Activated CD8-positive, alpha-beta T cell treated with anti-CD3 and anti-CD28 coated beads for 36 hours (primary cell): ENCODE results near the gene MGLL. TPM values are rescaled to one million over a fixed set of nuclear protein-coding genes. Genes with fewer than 3 reads are reported as not detected.

ENCODE experiments used
- ATAC-seq: fragments of 200-7000 bp; cut with Tn5 transposase; one replicate; pipeline ENCODE4 v1.10.0; 2021; ENCODE audit warnings: mild to moderate bottlenecking, moderate library complexity
- CTCF ChIA-PET: fragments of 350-600 bp; sonication (Branson Sonifier 250); formaldehyde crosslinking; loops from one replicate; lab custom pipeline; 2021; ENCODE audit warnings: antibody characterized with exemption; lab: Charles Lee
- POLR2A ChIA-PET: fragments of 350-600 bp; sonication (Branson Sonifier 250); formaldehyde crosslinking; loops from one replicate; lab custom pipeline; 2021; ENCODE audit warnings: antibody characterized with exemption; lab: Charles Lee
- DNase-seq: peaks from one replicate; pipeline ENCODE4 v3.0.0-alpha.2; 2020
- H3K27ac Mint-ChIP-seq: one replicate; pipeline ENCODE4 v1.8.0; 2021; ENCODE audit warnings: mild to moderate bottlenecking, mixed read lengths
- H3K27me3 Mint-ChIP-seq: one replicate; pipeline ENCODE4 v1.8.0; 2021; ENCODE audit warnings: mixed read lengths
- H3K36me3 Mint-ChIP-seq: one replicate; pipeline ENCODE4 v1.8.0; 2021; ENCODE audit warnings: low read depth, mixed read lengths
- H3K4me1 Mint-ChIP-seq: one replicate; pipeline ENCODE4 v1.8.0; 2021; ENCODE audit warnings: low read depth, mixed read lengths
- H3K4me3 Mint-ChIP-seq: one replicate; pipeline ENCODE4 v1.8.0; 2021; ENCODE audit warnings: mild to moderate bottlenecking, moderate library complexity, mixed read lengths
- H3K9me3 Mint-ChIP-seq: one replicate; pipeline ENCODE4 v1.8.0; 2021; ENCODE audit warnings: mixed read lengths
- CTCF ChIP-seq: fragments of 200-600 bp; IDR thresholded peaks from one replicate; pipeline ENCODE4 v1.8.0; 2022; ENCODE audit warnings: antibody characterized with exemption, mild to moderate bottlenecking
- intact Hi-C: fragments of 100-400 bp; cut with micrococcal nuclease; formaldehyde crosslinking; loops from one replicate; pipeline ENCODE4 v1.10.0; 2022
- total RNA-seq, 2 experiments: library from RNA; stranded (reverse); gene quantifications; one replicate each; pipeline ENCODE4 v1.2.3, GENCODE V29; 2021

Gene MGLL
- total RNA-seq, 2 experiments from 2014 or later, result 1.1 to 3.1 TPM

- no peak overlapping the region for H3K27ac Mint-ChIP-seq
- H3K4me1 Mint-ChIP-seq, result peaks cover 11% of the 10 kb centered on the region
- H3K27me3 Mint-ChIP-seq, result no peaks in the 10 kb centered on the region
- CTCF ChIA-PET, result no interaction called here
- no peak overlapping the region for H3K4me3 Mint-ChIP-seq
- no peaks in the 10 kb centered on the region for H3K36me3 Mint-ChIP-seq
- no peak for TF ChIP-seq CTCF
- ATAC-seq (no peak), DNase-seq (no peak)
- POLR2A ChIA-PET, result no interaction called here
- intact Hi-C loops, result no loop called here
- H3K9me3 Mint-ChIP-seq, result no peaks in the 10 kb centered on the region
These were observed 76.5 kb downstream of the MGLL start for GRCh38 chr3:127745656-127746399.

- no peak overlapping the region for H3K4me3 Mint-ChIP-seq
- H3K9me3 Mint-ChIP-seq, result no peaks in the 10 kb centered on the region
- no peaks in the 10 kb centered on the region for H3K36me3 Mint-ChIP-seq
- H3K27me3 Mint-ChIP-seq, result no peaks in the 10 kb centered on the region
- no peak overlapping the region for H3K27ac Mint-ChIP-seq
- intact Hi-C loops, result no loop called here
- no peak for DNase-seq
- peaks cover 3% of the 10 kb centered on the region for H3K4me1 Mint-ChIP-seq
- POLR2A ChIA-PET, result no interaction called here
- no peak for TF ChIP-seq CTCF
- CTCF ChIA-PET, result no interaction called here
- no peak for ATAC-seq
These were observed 77.4 kb downstream of the MGLL start for GRCh38 chr3:127744875-127745274.

GRCh38 chr3:127744253-127744815 lies 78.0 kb downstream of the MGLL start:
- CTCF ChIA-PET, result no interaction called here
- Mint-ChIP-seq H3K36me3 (no peaks in the 10 kb centered on the region), H3K27ac (no peak overlapping the region), H3K27me3 (no peaks in the 10 kb centered on the region), H3K4me3 (no peak overlapping the region), H3K9me3 (no peaks in the 10 kb centered on the region), H3K4me1 (no peaks in the 10 kb centered on the region)
- intact Hi-C loops, result no loop called here
- no peak for DNase-seq
- no peak for TF ChIP-seq CTCF
- POLR2A ChIA-PET, result interaction anchor here (0.6 kb wide), 1 partner anchor 136 kb away, joined by 3 read pairs; no protein-coding TSS in a partner anchor
- ATAC-seq, result no peak

- POLR2A ChIA-PET, result interaction anchor here (0.6 kb wide), 1 partner anchor 136 kb away, joined by 3 read pairs; no protein-coding TSS in a partner anchor
- ATAC-seq, result no peak
These were observed 78.7 kb downstream of the MGLL start for GRCh38 chr3:127743351-127744252.

More at GRCh38 chr3:127743351-127744252, 78.7 kb downstream of the MGLL start:
- no peaks in the 10 kb centered on the region for H3K27me3 Mint-ChIP-seq
- no peaks in the 10 kb centered on the region for H3K4me1 Mint-ChIP-seq
- CTCF ChIA-PET, result no interaction called here
- H3K27ac Mint-ChIP-seq, result no peak overlapping the region
- H3K9me3 Mint-ChIP-seq, result no peaks in the 10 kb centered on the region
- H3K36me3 Mint-ChIP-seq, result no peaks in the 10 kb centered on the region
- TF ChIP-seq CTCF, result no peak
- no peak for DNase-seq
- no peak overlapping the region for H3K4me3 Mint-ChIP-seq
- intact Hi-C loops, result no loop called here
